WTC11 (cell line): ENCODE results near the gene CBLB. TPM values are rescaled to one million over a fixed set of nuclear protein-coding genes. Genes with fewer than 3 reads are reported as not detected.

Experiments
- ATAC-seq: fragments of 200-7000 bp; cut with Tn5 transposase; 2 replicates; pipeline ENCODE4 v1.10.0; 2021; ENCODE audit warnings: mild to moderate bottlenecking, moderate library complexity
- CTCF ChIA-PET: fragments of 300-600 bp; sonication (Branson Sonifier 250); formaldehyde crosslinking; loops from one replicate; lab custom pipeline; 2021; ENCODE audit warnings: antibody characterized with exemption; lab: Charles Lee
- POLR2A ChIA-PET: fragments of 350-600 bp; sonication (Branson Sonifier 250); formaldehyde crosslinking; loops from one replicate; lab custom pipeline; 2021; ENCODE audit warnings: antibody characterized with exemption; lab: Charles Lee
- DNase-seq: peaks from one replicate; pipeline ENCODE4 v3.0.0; 2021; ENCODE audit warnings: low spot score
- H3K27ac Mint-ChIP-seq: 2 replicates; pipeline ENCODE4 v1.8.0; 2021; ENCODE audit warnings: mixed read lengths
- H3K27me3 Mint-ChIP-seq: 2 replicates; pipeline ENCODE4 v1.8.0; 2021; ENCODE audit warnings: low read depth, mild to moderate bottlenecking, moderate library complexity, mixed read lengths
- H3K36me3 Mint-ChIP-seq: 2 replicates; pipeline ENCODE4 v1.8.0; 2021; ENCODE audit warnings: mixed read lengths
- H3K4me1 Mint-ChIP-seq: 2 replicates; pipeline ENCODE4 v1.8.0; 2022; ENCODE audit warnings: mixed read lengths
- H3K4me3 Mint-ChIP-seq: 2 replicates; pipeline ENCODE4 v1.8.0; 2021; ENCODE audit warnings: mild to moderate bottlenecking, moderate library complexity, mixed read lengths
- H3K9me3 Mint-ChIP-seq: 2 replicates; pipeline ENCODE4 v1.8.0; 2021; ENCODE audit warnings: mixed read lengths
- AFF4 ChIP-seq: sonication (generic); formaldehyde crosslinking; IDR thresholded peaks from 2 replicates; pipeline ENCODE4 v1.8.1; 2023; ENCODE audit warnings: mild to moderate bottlenecking, missing genetic modification reagents, borderline replicate concordance
- ATF1 ChIP-seq: sonication (generic); formaldehyde crosslinking; IDR thresholded peaks from 2 replicates; pipeline ENCODE4 v1.8.1; 2023; ENCODE audit warnings: mild to moderate bottlenecking, moderate library complexity, missing genetic modification reagents
- CBFB ChIP-seq: sonication (generic); formaldehyde crosslinking; IDR thresholded peaks from 2 replicates; pipeline ENCODE4 v1.8.1; 2022; ENCODE audit warnings: mild to moderate bottlenecking, low read depth, missing genetic modification reagents
- CREM ChIP-seq: sonication (generic); formaldehyde crosslinking; IDR thresholded peaks from 2 replicates; pipeline ENCODE4 v1.8.1; 2022; ENCODE audit warnings: mild to moderate bottlenecking, missing genetic modification reagents, moderate library complexity
- CTCF ChIP-seq: fragments of 200-600 bp; IDR thresholded peaks from 2 replicates; pipeline ENCODE4 v1.8.0; 2022; ENCODE audit warnings: antibody characterized with exemption
- GRHL2 ChIP-seq: fragments of 250-450 bp; sonication (Bioruptor Pico); IDR thresholded peaks from 2 replicates; pipeline ENCODE4 v1.8.0; 2022; ENCODE audit warnings: mild to moderate bottlenecking, moderate library complexity; ENCODE audit not compliant: insufficient replicate concordance, severe bottlenecking
- HMGA2 ChIP-seq: fragments of 250-450 bp; sonication (Bioruptor Pico); IDR thresholded peaks from 2 replicates; pipeline ENCODE4 v1.4.0; 2021; ENCODE audit warnings: mild to moderate bottlenecking, moderate library complexity
- HMGXB4 ChIP-seq: sonication (generic); formaldehyde crosslinking; IDR thresholded peaks from 2 replicates; pipeline ENCODE4 v1.8.1; 2023; ENCODE audit warnings: mild to moderate bottlenecking, moderate library complexity, missing genetic modification reagents
- NR1H2 ChIP-seq: sonication (generic); formaldehyde crosslinking; IDR thresholded peaks from 2 replicates; pipeline ENCODE4 v1.9.0; 2021; ENCODE audit warnings: mild to moderate bottlenecking, moderate library complexity, missing genetic modification reagents
- TP53 ChIP-seq: sonication (generic); formaldehyde crosslinking; IDR thresholded peaks from 2 replicates; pipeline ENCODE4 v1.8.1; 2023; ENCODE audit warnings: mild to moderate bottlenecking, missing genetic modification reagents
- ZNF219 ChIP-seq: sonication (generic); formaldehyde crosslinking; IDR thresholded peaks from 2 replicates; pipeline ENCODE4 v1.8.0; 2023; ENCODE audit warnings: missing genetic modification reagents, mild to moderate bottlenecking, borderline replicate concordance
- ZNF232 ChIP-seq: sonication (generic); formaldehyde crosslinking; IDR thresholded peaks from 2 replicates; pipeline ENCODE4 v1.8.0; 2022; ENCODE audit warnings: mild to moderate bottlenecking, missing genetic modification reagents
- ZNF263 ChIP-seq: sonication (generic); formaldehyde crosslinking; IDR thresholded peaks from 2 replicates; pipeline ENCODE4 v1.8.1; 2022; ENCODE audit warnings: low read depth, mild to moderate bottlenecking, moderate library complexity, missing genetic modification reagents
- ZNF281 ChIP-seq: sonication (generic); formaldehyde crosslinking; IDR thresholded peaks from 2 replicates; pipeline ENCODE4 v1.8.0; 2023; ENCODE audit warnings: mild to moderate bottlenecking, missing genetic modification reagents
- ZNF317 ChIP-seq: sonication (generic); formaldehyde crosslinking; IDR thresholded peaks from 2 replicates; pipeline ENCODE4 v1.8.1; 2023; ENCODE audit warnings: low read depth, mild to moderate bottlenecking, moderate library complexity, missing genetic modification reagents, borderline replicate concordance
- ZNF416 ChIP-seq: fragments of 250-450 bp; sonication (Bioruptor Pico); IDR thresholded peaks from 2 replicates; pipeline ENCODE4 v1.9.0; 2021; ENCODE audit warnings: mild to moderate bottlenecking, inconsistent platforms
- total RNA-seq: library from RNA; stranded (reverse); gene quantifications from 3 replicates; pipeline ENCODE4 v1.2.3, GENCODE V29; 2021
- TF ChIP-seq, protein P1 (sequence below): sonication (generic); formaldehyde crosslinking; IDR thresholded peaks from 2 replicates; pipeline ENCODE4 v1.8.1; 2023; ENCODE audit warnings: mild to moderate bottlenecking, missing genetic modification reagents
- TF ChIP-seq, protein P2 (sequence below): fragments of 250-450 bp; sonication (Bioruptor Pico); IDR thresholded peaks from 2 replicates; pipeline ENCODE4 v1.9.0; 2021; ENCODE audit warnings: mild to moderate bottlenecking
- TF ChIP-seq, protein P3 (sequence below): sonication (generic); formaldehyde crosslinking; IDR thresholded peaks from 2 replicates; pipeline ENCODE4 v1.8.1; 2022; ENCODE audit warnings: missing genetic modification reagents, borderline replicate concordance
- TF ChIP-seq, protein P4 (sequence below): sonication (generic); formaldehyde crosslinking; IDR thresholded peaks from 2 replicates; pipeline ENCODE4 v1.8.1; 2023; ENCODE audit warnings: mild to moderate bottlenecking, missing genetic modification reagents, moderate library complexity

Gene CBLB
- total RNA-seq, 1 experiment from 2014 or later: 19.8 TPM

DNA sequence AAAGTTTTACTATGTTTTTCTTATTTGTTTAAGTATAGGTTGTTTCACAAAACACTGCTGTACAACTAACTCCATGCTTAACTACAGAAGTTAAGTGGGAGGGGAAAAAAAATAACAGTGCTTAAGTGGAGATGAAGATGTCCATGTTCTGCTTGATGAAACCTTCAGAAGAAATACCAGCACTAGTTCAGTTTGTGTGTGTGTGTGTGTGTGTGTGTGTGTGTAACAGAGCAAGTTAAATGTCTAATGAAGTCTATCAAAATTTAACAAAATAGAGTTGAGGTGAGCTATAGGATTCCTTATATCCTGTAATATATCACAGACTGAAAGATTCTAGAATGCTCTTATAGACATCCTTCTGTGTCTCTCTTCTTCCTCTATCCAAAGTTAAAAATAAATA is 44.1 kb upstream of the CBLB start (continued):
- TF ChIP-seq, protein P1, sequence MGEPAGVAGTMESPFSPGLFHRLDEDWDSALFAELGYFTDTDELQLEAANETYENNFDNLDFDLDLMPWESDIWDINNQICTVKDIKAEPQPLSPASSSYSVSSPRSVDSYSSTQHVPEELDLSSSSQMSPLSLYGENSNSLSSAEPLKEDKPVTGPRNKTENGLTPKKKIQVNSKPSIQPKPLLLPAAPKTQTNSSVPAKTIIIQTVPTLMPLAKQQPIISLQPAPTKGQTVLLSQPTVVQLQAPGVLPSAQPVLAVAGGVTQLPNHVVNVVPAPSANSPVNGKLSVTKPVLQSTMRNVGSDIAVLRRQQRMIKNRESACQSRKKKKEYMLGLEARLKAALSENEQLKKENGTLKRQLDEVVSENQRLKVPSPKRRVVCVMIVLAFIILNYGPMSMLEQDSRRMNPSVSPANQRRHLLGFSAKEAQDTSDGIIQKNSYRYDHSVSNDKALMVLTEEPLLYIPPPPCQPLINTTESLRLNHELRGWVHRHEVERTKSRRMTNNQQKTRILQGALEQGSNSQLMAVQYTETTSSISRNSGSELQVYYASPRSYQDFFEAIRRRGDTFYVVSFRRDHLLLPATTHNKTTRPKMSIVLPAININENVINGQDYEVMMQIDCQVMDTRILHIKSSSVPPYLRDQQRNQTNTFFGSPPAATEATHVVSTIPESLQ: no peak
- TF ChIP-seq, protein P2, sequence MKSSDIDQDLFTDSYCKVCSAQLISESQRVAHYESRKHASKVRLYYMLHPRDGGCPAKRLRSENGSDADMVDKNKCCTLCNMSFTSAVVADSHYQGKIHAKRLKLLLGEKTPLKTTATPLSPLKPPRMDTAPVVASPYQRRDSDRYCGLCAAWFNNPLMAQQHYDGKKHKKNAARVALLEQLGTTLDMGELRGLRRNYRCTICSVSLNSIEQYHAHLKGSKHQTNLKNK (CRISPR knock-in tag): no peak
- TF ChIP-seq ZNF281 (CRISPR knock-in tag) (no peak), NR1H2 (CRISPR knock-in tag) (no peak), HMGA2 (CRISPR knock-in tag) (no peak)
- TF ChIP-seq, protein P3, sequence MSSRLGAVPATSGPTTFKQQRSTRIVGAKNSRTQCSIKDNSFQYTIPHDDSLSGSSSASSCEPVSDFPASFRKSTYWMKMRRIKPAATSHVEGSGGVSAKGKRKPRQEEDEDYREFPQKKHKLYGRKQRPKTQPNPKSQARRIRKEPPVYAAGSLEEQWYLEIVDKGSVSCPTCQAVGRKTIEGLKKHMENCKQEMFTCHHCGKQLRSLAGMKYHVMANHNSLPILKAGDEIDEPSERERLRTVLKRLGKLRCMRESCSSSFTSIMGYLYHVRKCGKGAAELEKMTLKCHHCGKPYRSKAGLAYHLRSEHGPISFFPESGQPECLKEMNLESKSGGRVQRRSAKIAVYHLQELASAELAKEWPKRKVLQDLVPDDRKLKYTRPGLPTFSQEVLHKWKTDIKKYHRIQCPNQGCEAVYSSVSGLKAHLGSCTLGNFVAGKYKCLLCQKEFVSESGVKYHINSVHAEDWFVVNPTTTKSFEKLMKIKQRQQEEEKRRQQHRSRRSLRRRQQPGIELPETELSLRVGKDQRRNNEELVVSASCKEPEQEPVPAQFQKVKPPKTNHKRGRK (CRISPR knock-in tag): no peak

GRCh38 chr3:105911496-105911895 is 42.7 kb upstream of the CBLB start:
- H3K36me3 Mint-ChIP-seq: no peaks in the 10 kb centered on the region
- H3K4me1 Mint-ChIP-seq: no peaks in the 10 kb centered on the region
- peaks cover 10% of the 10 kb centered on the region for H3K9me3 Mint-ChIP-seq
- TF ChIP-seq ZNF263 (no peak), ATF1 (no peak), CTCF (no peak), TP53 (CRISPR knock-in tag) (no peak), GRHL2 (CRISPR knock-in tag) (no peak), ZNF232 (CRISPR knock-in tag) (no peak), NR1H2 (CRISPR knock-in tag) (no peak), ZNF416 (no peak), HMGXB4 (CRISPR knock-in tag) (no peak), AFF4 (CRISPR knock-in tag) (no peak), CREM (CRISPR knock-in tag) (no peak), CBFB (CRISPR knock-in tag) (no peak), ZNF317 (CRISPR knock-in tag) (no peak), ZNF219 (CRISPR knock-in tag) (no peak)
- TF ChIP-seq, protein P4, sequence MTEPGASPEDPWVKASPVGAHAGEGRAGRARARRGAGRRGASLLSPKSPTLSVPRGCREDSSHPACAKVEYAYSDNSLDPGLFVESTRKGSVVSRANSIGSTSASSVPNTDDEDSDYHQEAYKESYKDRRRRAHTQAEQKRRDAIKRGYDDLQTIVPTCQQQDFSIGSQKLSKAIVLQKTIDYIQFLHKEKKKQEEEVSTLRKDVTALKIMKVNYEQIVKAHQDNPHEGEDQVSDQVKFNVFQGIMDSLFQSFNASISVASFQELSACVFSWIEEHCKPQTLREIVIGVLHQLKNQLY (CRISPR knock-in tag): no peak
- TF ChIP-seq, protein P2 (CRISPR knock-in tag): no peak
- ChIA-PET POLR2A (no interaction called here), CTCF (no interaction called here)
- H3K27ac Mint-ChIP-seq: no peak overlapping the region
- no peak overlapping the region for H3K4me3 Mint-ChIP-seq
- H3K27me3 Mint-ChIP-seq: no peaks in the 10 kb centered on the region
- ATAC-seq: no peak
- DNase-seq: no peak
